Hematopoietic multipotent progenitor cell treated with erythropoietin and hydrocortisone succinate and interleukin-3 and kit ligand, for 17 days (in vitro differentiated cells): Measurements from ENCODE around the gene RHBDF2.
"Not testable (repeated sequence)": the region's sequence is repeated elsewhere in the genome, so short reads cannot be mapped to it uniquely, and the experiment has no call there.

Experiments
- DNase-seq: peaks from one replicate; pipeline ENCODE4 v3.0.0-alpha.2; 2015; ENCODE audit warnings: low spot score

RHBDF2 gene

DNA sequence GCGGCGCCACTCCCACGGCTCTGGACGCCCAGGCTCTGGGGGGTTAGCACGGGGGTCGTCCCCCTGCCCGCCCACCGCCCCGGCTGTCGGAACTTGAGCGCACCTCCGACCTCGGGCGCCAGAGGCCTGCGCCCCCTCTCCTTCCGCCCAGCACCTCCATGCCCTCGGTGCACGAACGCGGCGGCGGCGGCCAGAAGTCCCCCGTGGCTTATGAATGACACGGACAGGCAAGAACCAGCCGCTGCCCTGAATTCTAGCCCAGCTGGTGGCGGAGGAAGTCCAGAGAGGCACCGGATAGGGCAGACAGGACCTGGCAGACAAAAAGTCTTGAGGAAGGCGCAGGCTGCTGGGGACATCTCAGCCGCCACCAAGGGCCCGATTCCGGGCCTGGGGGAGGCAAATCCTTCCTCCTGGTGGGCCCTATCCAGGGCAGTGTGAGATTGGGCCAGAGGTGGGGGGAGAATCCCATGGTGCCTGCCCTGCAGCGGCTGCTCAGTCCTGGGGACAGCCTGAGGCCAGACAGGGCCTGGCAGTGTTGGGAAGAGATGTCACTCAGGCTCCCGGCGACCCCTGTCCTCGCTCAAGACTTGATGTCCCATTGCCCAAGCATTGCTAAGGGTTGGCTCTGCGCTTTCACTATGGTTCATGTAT is 37.2 kb upstream of the RHBDF2 start:
- DNase-seq, result no peak

DNA sequence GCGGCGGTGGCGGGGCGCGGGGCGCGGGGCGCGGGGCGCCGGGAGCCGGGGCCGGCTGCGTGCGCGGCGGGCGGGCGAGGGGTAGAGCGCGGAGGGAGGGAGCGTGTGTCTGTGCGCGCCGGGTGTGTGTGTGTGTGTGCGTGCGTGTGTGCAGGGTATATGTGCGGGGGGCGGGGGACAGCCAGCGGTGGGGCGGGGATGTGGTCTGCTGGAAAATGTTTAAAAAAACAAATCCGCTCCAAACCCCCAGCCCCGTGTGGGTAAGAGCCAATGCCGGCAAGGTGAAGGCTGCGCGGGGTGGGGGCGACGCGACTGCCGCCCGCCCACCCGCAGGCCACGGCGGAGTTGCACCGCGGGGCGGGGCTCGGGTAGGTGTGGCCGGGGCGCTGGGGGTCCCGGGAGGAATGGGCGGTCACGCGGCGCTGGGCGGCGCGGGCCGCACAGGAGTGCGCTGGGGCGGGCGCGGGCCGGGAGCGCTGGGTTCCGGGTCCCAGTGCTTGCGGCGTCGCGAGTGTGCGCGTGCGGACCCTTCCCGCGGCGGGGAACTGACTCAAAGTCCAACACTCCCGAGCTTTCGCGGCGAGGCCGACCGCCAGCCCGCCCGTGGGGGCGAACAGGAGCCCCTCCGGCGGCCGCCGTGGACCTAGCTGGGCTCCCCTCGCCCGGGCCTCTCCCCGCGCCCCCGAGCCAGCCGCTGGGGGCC is 36.5 kb upstream of the RHBDF2 start, which contains the start of gene CYGB:
Gene CYGB, minus strand, starts transcription at position 132 of the 703 bp plus-strand sequence. CDS start 167 bp downstream, outside the sequence.
- no peak for DNase-seq

DNA sequence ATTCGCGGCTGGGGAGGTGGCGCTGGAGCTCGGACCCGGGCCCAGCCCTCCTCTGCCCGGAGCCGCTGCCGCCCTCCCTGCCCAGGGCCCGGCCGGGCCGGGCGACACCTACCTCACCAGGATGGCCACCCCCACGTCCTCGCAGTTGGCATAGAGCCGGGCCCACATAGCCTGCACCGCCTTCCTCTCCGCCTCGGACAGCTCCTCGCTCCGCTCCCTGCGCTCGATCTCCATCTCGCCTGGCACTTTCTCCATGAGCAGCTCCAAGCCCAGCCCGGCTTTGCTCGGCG is 36.0 kb upstream of the RHBDF2 start:
- DNase-seq, result no peak

DNA sequence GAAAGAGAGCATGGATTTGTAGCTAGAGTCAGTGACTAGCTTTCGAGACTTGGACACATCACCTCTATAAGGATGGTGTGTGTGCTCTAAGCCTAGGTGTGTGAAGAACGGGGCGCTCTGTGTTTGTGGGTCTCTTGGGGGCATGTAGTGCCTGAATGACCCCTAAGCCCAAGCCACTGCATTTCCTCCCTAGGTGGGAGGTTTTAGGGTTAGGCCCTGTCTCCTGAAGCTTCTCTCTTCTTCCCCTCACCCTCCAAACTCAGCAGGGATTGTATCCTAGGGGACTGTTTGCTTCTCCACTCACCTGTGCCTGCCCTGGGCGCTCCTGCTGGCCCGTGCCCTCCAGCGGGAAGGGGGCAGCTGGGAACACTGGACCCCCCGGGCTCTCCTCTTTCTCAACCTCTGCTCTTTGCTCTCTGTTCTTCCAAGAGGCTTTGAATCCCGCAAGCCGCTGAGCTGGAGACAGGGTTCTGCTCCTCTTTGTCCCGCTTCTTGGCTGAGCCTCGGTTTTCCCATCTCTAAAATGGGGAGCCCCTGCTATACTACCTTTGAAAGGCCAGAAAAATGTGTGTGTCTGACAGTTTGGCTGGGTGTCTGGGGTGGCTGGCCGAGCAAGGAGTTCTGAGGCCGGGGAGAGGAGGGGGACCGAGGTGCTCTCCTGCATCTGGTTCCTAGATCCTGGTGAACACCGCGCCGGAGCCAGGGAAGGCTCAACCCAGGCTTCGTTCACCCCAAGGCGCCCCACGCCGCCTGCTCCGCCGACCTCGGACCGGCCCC is 35.5 kb upstream of the RHBDF2 start:
- DNase-seq, result no peak

DNA sequence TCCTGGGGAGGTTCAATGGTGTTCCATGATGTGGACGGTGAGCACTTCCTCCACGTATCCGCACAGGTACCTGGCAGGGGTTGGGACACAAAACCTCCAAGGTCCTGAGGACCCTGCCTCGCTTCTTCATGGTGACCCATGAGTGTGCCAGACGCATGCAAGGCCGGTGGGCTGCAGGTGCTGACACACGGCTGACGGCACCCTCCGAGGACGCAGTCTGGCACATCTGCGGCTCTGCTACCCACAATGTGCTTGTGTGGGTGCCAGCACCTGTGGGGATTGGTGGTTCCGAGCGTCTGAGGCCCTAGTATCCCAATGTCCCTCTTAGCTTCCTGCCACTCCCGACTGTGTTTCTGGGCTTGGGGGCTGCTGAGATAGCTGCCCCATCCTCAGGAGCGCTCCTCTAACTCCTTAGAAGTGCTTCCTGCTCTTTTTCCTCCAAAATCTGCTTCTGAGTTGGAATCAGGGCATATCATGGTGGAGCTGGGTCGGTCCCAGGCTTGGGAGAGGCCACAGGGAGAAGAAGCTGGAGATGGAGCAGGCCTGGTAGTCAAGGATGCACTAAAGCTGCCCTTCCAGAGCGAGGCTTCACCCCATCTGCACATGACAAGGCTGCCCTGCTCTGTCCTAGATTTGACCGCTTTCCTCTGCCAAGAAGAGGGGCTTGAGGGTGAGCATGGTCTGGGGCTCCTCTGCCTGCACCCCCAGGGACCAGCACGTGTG is 34.7 kb upstream of the RHBDF2 start:
- no peak for DNase-seq

DNA sequence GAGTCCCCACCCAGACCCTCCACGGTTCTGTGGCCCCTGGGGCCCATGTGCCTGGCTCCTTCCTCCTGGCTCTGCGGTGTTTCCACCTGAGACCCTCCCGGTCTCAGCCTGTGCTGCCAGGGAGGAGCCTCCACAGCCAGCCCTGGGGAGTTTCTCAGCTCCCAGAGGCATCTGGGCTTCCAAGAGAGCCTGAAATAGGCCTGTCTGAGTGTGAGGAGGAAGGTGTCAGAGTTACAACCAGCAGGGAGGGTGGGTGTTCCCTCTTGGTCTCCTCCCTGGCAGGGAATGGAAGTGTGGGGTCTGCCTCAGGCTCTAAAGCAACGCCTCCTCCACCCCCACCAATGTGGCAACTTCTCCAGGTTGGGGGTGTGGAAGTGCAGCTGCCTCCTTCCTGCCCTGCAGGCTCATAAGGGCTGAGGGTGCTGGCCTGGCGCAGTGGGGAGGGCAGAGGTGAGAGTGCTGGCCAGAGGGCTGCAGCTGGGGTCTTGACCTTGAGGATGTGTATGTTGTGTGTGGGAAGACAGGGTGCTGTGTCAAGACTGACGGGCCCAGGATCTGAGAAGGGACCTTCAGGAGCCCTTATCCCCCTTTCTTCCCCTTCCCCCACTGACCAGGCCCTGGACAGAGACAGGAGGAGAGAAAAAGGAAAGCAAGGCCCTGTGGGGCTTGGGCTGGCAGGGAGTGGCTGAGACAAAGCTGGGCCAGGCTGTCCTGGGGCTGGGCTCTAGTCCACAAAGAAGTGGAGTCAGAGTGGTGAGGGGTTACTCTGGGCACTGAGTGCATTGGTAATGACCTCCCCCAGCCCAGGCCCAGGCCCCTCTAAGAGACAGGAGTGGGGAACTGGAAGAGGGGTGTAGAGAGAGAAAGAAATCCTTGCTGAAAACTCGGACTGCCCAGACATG is 33.9 kb upstream of the RHBDF2 start:
- no peak for DNase-seq

DNA sequence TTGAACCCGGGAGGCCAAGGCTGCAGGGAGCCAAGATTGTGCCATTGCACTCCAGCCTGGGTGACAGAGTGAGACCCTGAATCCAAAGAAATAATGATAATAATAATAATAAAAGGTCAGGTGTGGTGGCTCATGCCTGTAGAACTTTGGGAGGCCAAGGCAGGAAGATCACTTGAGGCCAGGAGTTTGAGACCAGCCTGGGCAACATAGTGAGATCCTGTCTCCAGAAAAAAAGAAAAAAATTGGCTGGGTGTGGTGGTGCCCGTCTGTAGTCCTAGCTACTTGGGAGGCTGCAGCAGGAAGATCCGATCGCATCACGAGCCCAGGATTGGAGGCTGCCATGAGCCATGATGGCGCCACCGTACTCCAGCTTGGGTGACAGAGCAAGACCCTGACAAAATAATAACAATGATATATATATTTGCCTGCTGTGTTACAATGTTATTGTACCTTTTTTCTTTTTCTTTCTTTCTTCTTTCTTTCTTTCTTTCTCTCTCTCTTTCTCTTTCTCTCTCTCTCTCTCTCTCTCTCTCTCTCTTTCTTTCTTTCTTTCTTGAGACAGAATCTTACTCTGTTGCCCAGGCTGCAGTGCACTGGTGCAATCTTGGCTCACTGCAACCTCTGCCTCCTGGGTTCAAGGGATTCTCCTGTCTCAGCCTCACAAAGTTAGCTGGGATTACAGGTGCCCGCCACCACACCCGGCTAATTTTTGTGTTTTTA is 32.6 kb upstream of the RHBDF2 start:
- DNase-seq, result not testable (repeated sequence)

DNA sequence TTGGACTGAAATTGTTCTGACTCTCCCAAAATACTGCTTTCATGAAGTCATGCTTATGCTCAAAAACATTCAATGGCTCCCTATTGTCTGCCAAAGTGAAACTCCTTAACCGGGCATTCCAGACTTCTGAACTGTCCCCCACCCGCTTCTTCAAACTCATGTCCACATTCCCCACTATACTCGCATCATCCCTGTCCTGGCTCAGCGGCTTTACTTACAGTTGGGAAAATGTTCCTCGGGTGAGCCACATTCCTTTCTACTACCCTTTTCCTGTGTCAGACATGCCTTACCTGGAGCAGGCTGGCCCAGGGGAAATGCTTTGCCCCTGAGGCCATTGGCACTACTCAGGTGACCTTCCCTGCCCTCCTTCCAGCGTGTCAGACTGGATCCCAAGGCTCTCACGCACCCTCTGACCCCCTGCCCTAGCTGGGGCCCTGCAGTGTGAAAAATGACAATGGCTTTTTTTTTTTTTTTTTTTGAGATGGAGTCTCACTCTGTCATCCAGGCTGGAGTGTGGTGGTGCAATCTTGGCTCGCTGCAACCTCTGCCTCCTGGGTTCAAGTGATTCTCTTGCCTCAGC is 30.9 kb upstream of the RHBDF2 start:
- no peak for DNase-seq

DNA sequence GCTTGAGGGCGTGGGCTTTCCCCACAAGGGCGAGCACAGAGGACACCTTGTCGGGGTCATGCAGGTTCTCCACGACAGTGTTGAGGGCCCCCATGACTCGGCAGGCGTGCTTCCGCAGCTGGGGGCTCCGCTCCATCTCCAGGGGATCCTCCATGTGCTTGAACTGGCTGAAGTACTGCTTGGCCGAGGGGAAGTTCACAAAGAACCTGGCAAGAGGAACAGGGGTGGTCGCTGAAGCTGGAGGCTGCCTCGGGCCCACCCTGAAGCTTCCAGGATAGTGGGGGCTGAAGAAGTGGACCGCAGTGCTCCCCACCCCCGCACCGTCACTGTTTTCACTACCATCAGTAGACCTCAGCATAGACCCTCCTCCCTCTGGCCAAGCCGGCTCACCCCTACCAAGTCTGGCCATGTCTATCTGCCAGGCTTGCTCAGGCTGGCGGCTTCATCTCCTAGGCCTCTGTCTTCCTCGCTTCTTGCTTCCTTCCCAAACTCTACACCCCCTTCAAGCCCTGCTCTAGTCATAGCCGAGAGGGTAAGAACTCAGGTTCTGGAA is 30.3 kb upstream of the RHBDF2 start:
- no peak for DNase-seq

DNA sequence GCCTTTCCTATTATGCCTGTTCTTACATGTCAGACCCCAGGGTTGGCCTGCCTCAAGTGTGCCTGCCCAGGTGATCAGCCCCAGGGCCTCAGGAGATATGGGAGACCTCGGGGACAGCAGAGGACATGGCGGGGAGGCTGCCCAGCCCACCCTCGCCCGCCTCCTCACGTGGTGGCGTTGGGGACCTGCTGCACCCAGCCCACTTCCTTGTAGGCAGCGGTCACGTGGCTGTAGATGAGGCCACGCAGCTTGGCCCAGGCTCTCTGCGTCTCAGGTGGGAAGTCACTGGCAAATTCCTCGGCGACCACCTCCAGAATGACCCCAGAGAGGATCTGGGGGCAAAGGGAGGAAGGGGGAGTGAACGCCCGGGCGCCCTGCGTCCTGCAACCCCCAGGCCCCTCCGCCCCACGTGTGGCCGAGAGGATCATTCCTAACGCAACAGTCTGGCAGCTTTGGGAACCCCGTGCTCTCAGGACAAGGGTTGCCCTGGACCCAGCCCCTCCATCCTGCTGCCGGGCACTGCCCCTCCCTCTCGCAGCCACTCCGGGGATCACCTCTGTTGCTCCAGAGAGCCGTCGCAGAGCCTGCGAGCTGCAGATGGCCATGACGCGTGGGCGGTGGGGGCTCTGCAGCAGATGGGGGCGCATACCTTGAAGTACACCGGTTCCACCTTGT is 29.7 kb upstream of the RHBDF2 start:
- DNase-seq, result no peak

DNA sequence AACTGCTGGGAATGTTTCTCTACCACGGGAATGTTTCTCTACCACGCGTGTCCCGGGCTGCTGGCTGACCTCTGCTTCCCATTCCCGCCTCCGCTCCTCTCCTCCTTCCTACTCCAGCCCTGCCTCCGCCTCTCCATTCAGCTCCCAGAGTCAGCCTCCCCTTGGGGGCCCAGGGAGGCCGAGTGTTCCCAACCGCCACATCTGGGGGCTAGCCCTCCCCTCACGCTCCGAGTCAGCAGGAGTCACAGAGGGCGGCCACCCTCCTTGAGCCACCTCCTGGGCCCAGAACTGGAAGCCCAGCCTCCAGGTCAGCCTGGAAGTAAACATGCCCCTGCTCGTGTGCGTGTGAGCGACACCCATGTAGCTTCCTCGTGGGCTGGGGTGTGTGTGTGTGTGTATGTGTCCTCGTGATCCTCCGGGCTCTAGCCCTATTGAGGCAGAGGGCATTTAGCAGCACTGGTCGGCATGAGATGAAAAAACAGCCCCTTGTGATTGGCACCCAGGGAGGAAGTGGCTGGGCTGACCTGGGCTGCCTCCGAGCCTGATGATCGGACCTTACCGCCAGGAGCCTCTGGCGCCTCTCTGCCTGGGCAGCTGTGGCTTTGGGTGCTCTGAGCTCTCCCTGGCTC is 29.0 kb upstream of the RHBDF2 start:
- DNase-seq, result no peak

DNA sequence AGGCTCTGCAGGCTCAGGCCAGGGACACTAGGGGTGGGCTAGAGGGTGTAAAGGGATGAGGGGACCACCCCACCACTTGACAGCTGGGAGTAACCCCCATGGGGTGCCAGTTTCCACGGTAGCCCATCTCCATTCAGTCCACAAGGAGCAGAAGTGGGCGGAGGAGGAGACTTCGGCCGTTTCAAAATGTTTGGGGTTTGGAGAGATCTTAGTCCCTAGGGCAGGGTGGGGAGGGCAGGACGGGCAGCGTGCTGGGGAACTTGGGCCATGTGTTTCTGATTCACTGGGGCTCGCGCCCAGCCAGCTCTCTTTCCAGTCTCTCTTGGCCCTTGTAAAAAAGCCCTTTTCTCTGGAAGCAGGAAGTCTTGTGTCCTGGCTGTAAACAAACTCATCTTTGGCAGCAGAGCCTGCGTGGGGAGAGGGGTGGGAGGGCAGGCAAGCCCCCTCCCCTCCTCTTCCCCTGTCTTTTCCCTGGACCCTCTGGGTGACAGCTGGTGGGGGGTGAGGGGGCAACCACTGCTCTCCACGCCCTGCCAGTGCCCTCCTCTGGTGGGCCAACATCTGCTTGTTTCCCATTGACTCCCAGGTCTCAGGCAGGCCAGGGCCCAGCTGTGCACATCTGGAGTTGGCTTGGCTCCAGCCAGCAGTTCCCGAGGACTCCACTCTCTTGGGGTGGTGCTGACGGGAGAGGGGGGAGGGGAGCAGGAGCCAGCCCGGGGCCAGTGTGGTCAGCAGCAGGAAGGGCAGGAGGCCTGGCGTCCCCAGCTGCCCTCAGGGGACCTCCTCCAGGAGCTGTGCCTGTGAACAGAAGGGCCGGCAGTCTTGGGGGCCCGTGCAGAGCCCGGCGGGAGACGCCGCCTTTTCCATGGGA is 28.2 kb upstream of the RHBDF2 start:
- DNase-seq, result no peak

DNA sequence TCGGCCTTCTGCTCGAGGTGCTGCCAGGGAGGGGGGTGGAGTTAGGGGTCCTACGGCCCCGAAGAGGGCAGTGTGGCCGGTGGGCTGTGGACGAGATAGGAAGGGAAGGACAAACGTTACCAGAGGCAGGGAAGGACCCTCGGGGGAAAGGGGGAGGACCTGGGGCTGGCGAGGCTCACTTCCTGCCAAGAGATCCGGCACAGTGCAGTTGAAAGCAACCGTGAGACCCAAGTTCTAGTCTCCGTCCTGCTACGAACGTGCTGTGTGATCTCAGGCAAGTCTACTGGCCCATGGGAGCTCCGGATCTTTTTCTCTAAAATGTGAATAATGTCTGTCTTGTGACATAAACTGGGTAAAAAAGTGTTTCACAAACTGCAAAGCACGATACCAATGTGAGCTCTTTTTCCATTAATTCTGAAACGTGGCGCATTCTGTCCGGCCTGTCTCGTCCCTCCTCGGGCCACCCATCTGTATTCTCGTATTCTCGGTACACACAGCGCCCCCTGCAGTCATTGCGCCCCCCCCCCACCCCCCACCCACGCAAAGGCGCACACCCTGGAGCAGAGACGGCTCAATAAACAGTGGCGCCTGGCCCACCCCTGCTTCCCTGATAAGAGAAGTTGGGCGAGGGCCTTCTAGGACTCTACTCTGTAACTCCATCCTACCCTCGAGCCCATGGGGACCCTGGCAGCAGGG is 27.5 kb upstream of the RHBDF2 start:
- no peak for DNase-seq

DNA sequence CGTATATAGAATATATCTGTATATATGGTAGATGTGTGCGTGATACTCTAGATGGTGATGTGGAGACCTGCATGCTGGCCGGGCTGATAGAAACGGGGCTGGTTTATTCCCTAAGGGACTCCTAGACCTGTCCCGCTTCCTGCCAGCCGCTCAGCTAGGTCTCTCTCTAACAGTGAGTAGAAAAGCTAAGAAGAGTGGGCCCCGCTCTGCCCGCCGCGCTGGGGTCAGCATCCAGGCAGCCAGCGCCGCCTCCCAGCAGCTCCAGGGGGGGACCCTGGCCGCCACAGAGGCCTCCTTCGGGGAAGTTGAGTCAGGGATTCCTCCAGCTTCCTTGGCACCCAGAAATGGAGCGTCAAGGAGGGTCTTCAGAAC is 26.9 kb upstream of the RHBDF2 start:
- DNase-seq, result no peak

DNA sequence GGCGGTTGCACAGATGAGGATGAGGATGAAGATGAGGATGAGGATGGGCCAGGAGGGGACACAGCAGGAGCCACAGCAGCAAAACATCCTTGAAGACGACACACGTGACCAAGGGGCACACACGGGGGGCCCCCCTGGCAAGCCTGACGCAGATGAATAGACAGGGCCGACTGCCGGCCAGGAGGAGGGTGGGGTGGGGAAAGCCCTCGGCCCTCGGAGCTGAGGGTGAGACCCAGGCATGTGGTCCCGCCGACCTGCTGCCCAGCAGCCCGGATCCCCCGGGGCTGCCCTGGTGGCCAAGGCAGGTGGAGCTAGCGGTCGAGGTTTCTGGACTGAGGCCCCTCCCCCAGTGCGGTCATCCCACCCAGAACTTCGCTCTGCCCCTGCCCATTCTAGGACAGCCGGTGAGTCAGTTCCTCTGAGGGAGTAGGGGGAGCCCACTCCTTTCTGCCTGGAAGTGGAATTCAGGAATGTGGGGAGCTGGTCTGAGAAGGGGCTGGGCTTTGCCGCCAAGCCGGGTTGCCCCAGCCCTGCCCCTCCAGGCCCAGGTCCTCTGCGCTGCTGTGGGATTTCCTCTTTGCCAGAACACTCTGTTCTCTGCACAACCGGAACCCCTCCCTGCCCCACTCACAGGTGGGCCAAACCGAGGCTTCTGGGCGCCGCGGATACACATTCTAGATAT is 26.3 kb upstream of the RHBDF2 start:
- no peak for DNase-seq

DNA sequence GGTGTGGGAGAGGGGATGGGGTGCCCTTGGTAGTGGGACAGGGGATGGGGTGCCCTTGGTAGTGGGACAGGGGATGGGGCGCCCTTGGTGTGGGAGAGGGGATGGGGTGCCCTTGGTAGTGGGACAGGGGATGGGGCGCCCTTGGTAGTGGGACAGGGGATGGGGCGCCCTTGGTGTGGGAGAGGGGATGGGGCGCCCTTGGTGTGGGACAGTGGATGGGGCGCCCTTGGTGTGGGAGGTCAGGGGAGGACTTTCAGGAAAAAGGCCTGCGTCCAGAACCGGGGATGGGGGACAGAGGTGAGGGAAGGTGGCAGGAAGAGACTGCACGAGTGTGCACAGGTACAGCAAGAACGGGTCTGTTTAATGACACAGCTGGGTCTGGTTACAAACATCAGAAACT is 25.8 kb upstream of the RHBDF2 start:
- not testable (repeated sequence) for DNase-seq

DNA sequence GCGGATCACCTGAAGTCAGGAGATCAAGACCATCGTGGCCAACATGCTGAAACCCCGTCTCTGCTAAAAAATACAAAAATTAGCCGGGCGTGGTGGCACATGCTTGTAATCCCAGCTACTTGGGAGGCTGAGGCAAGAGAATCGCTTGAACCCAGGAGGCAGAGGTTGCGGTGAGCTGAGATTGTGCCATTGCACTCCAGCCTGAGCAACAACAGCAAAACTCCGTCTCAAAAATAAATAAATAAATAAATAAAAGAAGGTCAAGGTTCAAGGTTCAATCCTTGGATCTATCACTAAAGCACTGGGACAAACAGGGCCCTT is 24.2 kb upstream of the RHBDF2 start:
- DNase-seq, result not testable (repeated sequence)
